ENCODE measurements around the gene UVRAG.

- TF ChIP-seq, protein P1, sequence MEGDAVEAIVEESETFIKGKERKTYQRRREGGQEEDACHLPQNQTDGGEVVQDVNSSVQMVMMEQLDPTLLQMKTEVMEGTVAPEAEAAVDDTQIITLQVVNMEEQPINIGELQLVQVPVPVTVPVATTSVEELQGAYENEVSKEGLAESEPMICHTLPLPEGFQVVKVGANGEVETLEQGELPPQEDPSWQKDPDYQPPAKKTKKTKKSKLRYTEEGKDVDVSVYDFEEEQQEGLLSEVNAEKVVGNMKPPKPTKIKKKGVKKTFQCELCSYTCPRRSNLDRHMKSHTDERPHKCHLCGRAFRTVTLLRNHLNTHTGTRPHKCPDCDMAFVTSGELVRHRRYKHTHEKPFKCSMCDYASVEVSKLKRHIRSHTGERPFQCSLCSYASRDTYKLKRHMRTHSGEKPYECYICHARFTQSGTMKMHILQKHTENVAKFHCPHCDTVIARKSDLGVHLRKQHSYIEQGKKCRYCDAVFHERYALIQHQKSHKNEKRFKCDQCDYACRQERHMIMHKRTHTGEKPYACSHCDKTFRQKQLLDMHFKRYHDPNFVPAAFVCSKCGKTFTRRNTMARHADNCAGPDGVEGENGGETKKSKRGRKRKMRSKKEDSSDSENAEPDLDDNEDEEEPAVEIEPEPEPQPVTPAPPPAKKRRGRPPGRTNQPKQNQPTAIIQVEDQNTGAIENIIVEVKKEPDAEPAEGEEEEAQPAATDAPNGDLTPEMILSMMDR (IDR thresholded peaks at IDR 0.05): no peak
- TF ChIP-seq POLR2A (IDR thresholded peaks at IDR 0.05) (no peak), EP300 (IDR thresholded peaks at IDR 0.05) (no peak)
Measured at GRCh38 chr11:76085270-76085669, 270.3 kb downstream of the UVRAG start.

Data from tibial nerve (tissue), 4 donors.